Measurements from ENCODE around the gene P2RY13. TPM values are rescaled to one million over a fixed set of nuclear protein-coding genes. Genes with fewer than 3 reads are reported as not detected.

P2RY13 gene
- total RNA-seq, 2 donors from 2014 or later = 0.41 to 0.75 TPM

DNA sequence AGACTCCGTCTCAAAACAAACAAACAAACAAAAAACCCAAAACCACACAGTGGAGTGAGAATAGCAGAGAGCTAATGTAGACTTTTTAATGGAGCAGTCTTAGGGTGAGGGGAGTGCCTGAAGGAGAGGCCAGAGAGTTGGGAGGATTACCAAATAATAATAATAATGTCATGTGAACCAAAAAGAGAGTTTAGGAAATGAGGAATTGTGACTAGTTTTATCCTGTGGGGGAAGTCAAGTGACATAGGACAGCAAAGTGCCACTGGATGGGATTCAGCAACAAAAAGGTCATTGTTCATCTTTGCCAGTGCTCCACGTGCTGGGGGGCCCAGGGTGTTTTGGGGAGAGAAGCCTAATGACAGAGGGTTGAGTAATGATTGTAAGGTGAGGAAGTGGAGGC, 25.6 kb downstream of the P2RY13 start:
- TF ChIP-seq, protein P1, sequence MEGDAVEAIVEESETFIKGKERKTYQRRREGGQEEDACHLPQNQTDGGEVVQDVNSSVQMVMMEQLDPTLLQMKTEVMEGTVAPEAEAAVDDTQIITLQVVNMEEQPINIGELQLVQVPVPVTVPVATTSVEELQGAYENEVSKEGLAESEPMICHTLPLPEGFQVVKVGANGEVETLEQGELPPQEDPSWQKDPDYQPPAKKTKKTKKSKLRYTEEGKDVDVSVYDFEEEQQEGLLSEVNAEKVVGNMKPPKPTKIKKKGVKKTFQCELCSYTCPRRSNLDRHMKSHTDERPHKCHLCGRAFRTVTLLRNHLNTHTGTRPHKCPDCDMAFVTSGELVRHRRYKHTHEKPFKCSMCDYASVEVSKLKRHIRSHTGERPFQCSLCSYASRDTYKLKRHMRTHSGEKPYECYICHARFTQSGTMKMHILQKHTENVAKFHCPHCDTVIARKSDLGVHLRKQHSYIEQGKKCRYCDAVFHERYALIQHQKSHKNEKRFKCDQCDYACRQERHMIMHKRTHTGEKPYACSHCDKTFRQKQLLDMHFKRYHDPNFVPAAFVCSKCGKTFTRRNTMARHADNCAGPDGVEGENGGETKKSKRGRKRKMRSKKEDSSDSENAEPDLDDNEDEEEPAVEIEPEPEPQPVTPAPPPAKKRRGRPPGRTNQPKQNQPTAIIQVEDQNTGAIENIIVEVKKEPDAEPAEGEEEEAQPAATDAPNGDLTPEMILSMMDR (IDR thresholded peaks at IDR 0.05) = no peak
- no peaks in the 10 kb centered on the region for H3K9me3 ChIP-seq
- no peak overlapping the region for H3K4me3 ChIP-seq
- no peaks in the 10 kb centered on the region for H3K27me3 ChIP-seq
- DNase-seq (ENCODE audit: low spot score) = no peak
- no peak overlapping the region for H3K27ac ChIP-seq
- no peaks in the 10 kb centered on the region for H3K4me1 ChIP-seq
- H3K36me3 ChIP-seq = no peaks in the 10 kb centered on the region

DNA sequence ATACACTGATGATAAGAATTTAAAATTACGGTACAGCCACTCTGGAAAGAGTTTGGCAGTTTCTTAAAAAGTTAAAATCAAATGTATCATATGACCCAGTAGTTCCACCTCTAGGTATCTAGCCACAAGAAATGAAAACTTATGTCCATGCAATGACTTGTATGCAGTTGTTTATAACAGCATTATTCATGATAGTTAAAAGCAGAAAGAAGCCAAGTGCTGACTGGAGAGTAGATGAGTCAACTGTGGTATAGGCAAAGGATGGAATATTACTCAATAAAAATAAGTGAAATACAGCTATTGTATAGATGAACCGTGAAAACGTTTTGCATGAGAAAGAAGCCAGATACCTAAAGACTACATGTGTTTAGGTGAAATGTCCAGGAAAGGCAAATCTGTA, 27.6 kb downstream of the P2RY13 start:
- no peaks in the 10 kb centered on the region for H3K4me1 ChIP-seq
- no peaks in the 10 kb centered on the region for H3K27me3 ChIP-seq
- H3K27ac ChIP-seq = no peak overlapping the region
- no peak overlapping the region for H3K4me3 ChIP-seq
- H3K36me3 ChIP-seq = no peaks in the 10 kb centered on the region
- H3K9me3 ChIP-seq = no peaks in the 10 kb centered on the region
- no peak for DNase-seq (ENCODE audit: low spot score)
- TF ChIP-seq, protein P1 (IDR thresholded peaks at IDR 0.05) = no peak

DNA sequence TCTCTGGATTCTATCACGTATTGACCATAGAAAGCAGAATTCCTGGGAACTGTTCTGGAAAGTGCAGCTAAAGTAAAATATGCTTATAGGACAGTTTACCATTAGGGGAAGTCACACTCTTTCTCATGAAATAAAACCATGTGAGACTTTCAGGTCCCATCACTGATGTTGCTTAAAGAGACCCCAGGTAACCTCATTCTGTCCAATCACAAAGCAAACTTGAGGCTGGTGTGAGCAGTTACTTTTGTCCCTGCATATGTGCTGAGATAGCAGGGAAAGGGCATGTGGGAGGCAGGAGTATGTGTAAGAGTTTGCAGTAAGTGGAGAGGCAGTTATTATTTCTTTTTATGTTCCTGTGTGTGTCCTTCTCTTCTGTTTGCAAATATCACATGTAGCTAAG, 28.8 kb downstream of the P2RY13 start:
- no peak overlapping the region for H3K4me3 ChIP-seq
- H3K27ac ChIP-seq = no peak overlapping the region
- H3K27me3 ChIP-seq = no peaks in the 10 kb centered on the region
- H3K36me3 ChIP-seq = no peaks in the 10 kb centered on the region
- H3K9me3 ChIP-seq = no peaks in the 10 kb centered on the region
- H3K4me1 ChIP-seq = no peaks in the 10 kb centered on the region
- TF ChIP-seq, protein P1 (IDR thresholded peaks at IDR 0.05) = no peak
- DNase-seq (ENCODE audit: low spot score) = no peak

DNA sequence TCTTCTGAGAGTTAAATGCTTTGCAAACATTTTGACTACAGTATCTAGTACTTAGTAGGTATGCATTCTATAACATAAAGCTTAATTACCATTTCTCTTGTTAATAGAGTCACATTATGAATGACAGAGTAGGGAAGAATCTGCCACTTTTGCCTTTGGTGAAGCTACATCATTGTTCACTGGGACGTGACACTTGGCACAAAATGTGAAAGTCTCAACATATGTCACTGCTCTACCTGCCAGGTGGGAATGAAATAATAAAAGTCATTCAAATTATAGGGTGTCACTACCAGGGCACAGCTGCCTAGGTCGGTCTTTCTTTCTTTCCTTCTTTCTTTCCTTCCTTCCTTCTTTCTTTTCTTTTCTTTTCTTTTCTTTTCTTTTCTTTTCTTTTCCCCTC, 30.3 kb downstream of the P2RY13 start:
- Histone ChIP-seq H3K4me1 (no peaks in the 10 kb centered on the region), H3K27ac (no peak overlapping the region), H3K36me3 (no peaks in the 10 kb centered on the region), H3K27me3 (no peaks in the 10 kb centered on the region), H3K9me3 (no peaks in the 10 kb centered on the region), H3K4me3 (no peak overlapping the region)
- TF ChIP-seq, protein P1 (IDR thresholded peaks at IDR 0.05) = no peak
- no peak for DNase-seq (ENCODE audit: low spot score)

DNA sequence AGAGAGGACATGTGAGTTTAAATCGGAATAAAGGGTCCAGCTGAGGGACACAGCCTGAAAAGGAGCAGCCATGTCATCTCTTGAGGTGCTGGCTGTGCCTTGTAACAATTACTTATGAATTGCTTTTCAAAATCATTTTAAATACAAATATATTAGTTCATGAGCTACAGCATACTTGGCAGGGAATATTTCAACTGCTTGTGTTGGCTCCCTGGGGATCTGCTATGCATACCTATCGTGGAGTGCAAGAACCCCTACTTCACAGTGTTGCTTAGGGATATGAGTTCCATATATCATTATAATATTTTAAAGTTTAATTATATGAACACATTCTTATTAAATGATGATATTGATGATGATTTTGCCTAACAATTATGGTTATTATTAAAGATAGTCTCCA, 31.9 kb downstream of the P2RY13 start:
- no peaks in the 10 kb centered on the region for H3K36me3 ChIP-seq
- no peak overlapping the region for H3K27ac ChIP-seq
- H3K4me1 ChIP-seq = no peaks in the 10 kb centered on the region
- DNase-seq (ENCODE audit: low spot score) = no peak
- no peak overlapping the region for H3K4me3 ChIP-seq
- no peaks in the 10 kb centered on the region for H3K9me3 ChIP-seq
- TF ChIP-seq, protein P1 (IDR thresholded peaks at IDR 0.05) = no peak
- no peaks in the 10 kb centered on the region for H3K27me3 ChIP-seq

DNA sequence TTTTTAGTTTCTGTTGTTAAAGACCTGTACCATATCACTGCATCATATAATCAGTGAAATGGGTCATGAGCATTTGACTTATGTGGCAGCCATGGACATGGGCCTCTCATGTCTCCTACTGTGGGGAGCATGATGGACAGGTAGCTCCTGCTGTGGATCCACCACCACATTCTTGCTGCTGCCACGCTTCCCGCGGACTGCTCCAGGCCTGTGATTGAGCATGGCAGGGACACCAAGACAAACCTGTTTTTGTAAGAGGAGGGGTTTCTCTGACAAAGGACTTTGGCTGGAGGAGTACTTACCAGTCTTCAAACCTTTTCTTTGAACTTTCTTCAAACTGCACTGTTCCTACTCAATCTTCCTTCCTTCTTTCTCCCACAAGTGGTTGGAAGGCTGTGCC, 33.1 kb downstream of the P2RY13 start:
- Histone ChIP-seq H3K27me3 (no peaks in the 10 kb centered on the region), H3K4me1 (no peaks in the 10 kb centered on the region), H3K36me3 (no peaks in the 10 kb centered on the region), H3K27ac (no peak overlapping the region), H3K9me3 (no peaks in the 10 kb centered on the region), H3K4me3 (no peak overlapping the region)
- no peak for DNase-seq (ENCODE audit: low spot score)
- TF ChIP-seq, protein P1 (IDR thresholded peaks at IDR 0.05) = no peak
